Lower lobe of right lung (tissue), 2 donors: ENCODE measurements around the gene CLCN3. TPM values are rescaled to one million over a fixed set of nuclear protein-coding genes. Genes with fewer than 3 reads are reported as not detected.

Experiments used
- ATAC-seq, 2 donors: fragments of 200-7000 bp; cut with Tn5 transposase; one replicate each; pipeline ENCODE4 v1.9.1; 2020 to 2022; ENCODE audit warnings: mild to moderate bottlenecking in 2 of 2, moderate library complexity in 2 of 2
- DNase-seq: peaks from one replicate; pipeline ENCODE4 v3.0.0-alpha.2; 2020
- H3K27ac ChIP-seq: fragments of 200-600 bp; one replicate; pipeline ENCODE4 v1.8.0; 2022
- H3K27me3 ChIP-seq: fragments of 200-600 bp; one replicate; pipeline ENCODE4 v1.8.0; 2022; ENCODE audit warnings: low read depth
- H3K36me3 ChIP-seq: fragments of 200-600 bp; one replicate; pipeline ENCODE4 v1.8.0; 2022; ENCODE audit warnings: mild to moderate bottlenecking
- H3K4me1 ChIP-seq: fragments of 200-600 bp; one replicate; pipeline ENCODE4 v1.8.0; 2022
- H3K4me3 ChIP-seq: fragments of 200-600 bp; one replicate; pipeline ENCODE4 v1.8.0; 2022; ENCODE audit warnings: mild to moderate bottlenecking
- H3K9me3 ChIP-seq: fragments of 200-600 bp; one replicate; pipeline ENCODE4 v1.8.0; 2022
- intact Hi-C: fragments of 100-400 bp; cut with DNase I; formaldehyde crosslinking; loops from one replicate; pipeline ENCODE4 v1.11.0; 2022
- total RNA-seq: library from RNA; stranded (reverse); fragmentation: NEBNext Ultra II Directional; extraction: Animal tissue kit (Norgen Biotek cat#: 25700); gene quantifications from one replicate; pipeline ENCODE4 v1.2.1, GENCODE V29; 2021
- TF ChIP-seq, protein P1 (sequence below): fragments of 200-600 bp; IDR thresholded peaks from one replicate; pipeline ENCODE4 v1.8.0; 2022; ENCODE audit warnings: antibody characterized with exemption, mild to moderate bottlenecking
- donor health status: DM: no; HTN: yes; CAD: no; lungs with severe emphysema.

CLCN3 gene
- total RNA-seq, 1 donor from 2014 or later, result 41.8 TPM

GRCh38 chr4:169658196-169658595 lies 37.8 kb downstream of the CLCN3 start:
- intact Hi-C loops, result no loop called here
- no peak overlapping the region for H3K27ac ChIP-seq

GRCh38 chr4:169658975-169659715 lies 38.8 kb downstream of the CLCN3 start:
- ATAC-seq, result no peak
- Histone ChIP-seq H3K27me3 (no peaks in the 10 kb centered on the region), H3K4me1 (peaks cover 18% of the 10 kb centered on the region), H3K27ac (peak overlapping the region; percentile 71), H3K9me3 (no peaks in the 10 kb centered on the region), H3K4me3 (peak overlapping the region; percentile 37), H3K36me3 (no peaks in the 10 kb centered on the region)
- intact Hi-C loops, result no loop called here
- TF ChIP-seq, protein P1, sequence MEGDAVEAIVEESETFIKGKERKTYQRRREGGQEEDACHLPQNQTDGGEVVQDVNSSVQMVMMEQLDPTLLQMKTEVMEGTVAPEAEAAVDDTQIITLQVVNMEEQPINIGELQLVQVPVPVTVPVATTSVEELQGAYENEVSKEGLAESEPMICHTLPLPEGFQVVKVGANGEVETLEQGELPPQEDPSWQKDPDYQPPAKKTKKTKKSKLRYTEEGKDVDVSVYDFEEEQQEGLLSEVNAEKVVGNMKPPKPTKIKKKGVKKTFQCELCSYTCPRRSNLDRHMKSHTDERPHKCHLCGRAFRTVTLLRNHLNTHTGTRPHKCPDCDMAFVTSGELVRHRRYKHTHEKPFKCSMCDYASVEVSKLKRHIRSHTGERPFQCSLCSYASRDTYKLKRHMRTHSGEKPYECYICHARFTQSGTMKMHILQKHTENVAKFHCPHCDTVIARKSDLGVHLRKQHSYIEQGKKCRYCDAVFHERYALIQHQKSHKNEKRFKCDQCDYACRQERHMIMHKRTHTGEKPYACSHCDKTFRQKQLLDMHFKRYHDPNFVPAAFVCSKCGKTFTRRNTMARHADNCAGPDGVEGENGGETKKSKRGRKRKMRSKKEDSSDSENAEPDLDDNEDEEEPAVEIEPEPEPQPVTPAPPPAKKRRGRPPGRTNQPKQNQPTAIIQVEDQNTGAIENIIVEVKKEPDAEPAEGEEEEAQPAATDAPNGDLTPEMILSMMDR, result no peak
- DNase-seq, result no peak

More at GRCh38 chr4:169658196-169658595, 37.8 kb downstream of the CLCN3 start:
- no peak for ATAC-seq
- Histone ChIP-seq H3K36me3 (no peaks in the 10 kb centered on the region), H3K4me3 (no peak overlapping the region), H3K27me3 (no peaks in the 10 kb centered on the region), H3K4me1 (peaks cover 18% of the 10 kb centered on the region), H3K9me3 (no peaks in the 10 kb centered on the region)
- DNase-seq, result no peak
- TF ChIP-seq, protein P1, result no peak

DNA sequence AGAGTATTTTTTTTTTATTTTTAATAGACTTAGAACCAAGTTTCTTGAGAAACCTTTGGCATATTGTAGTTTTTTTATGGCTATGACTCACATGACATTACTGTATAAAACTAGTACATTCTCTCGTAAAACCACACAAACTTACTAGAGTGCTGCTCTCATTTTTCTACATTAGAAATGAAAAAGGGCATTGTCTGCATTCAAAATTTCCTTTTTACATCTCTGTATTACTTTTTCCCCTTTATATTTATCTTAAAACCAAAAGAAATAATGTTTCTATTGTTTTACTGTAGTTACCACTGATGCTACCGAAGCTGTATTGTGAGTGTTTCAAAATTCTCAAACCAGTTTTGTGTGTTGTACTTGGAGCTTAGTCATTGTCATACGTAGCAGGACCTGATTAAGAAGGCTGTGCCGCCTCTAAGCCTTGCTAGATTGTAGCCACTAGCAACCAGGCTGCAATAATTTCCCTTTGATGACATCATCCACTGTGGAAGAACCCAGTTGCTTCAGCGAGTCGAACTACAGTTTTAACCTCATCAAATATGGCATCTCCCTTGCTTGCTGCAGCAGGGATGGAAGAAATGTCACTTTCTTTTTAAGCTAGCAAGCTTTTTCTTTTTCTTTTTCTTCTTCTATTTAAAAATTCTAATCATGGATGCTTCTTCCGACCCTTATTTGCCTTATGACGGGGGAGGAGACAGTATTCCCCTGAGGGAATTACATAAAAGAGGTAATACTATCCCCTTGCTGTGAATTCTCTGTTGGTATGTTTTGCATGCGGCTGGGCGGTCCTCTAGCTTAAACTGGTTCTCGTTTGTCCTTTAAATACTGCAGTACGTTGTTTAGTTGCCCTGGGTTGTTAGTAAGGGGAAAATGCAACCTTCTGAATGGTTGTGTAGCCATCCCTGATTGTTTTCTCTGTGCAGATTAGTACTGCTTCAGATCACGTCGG lies 39.6 kb downstream of the CLCN3 start:
- DNase-seq (peak; percentile 55), ATAC-seq (peak; percentile 99)
- TF ChIP-seq, protein P1, result no peak
- Histone ChIP-seq H3K4me1 (peaks cover 24% of the 10 kb centered on the region), H3K36me3 (no peaks in the 10 kb centered on the region), H3K9me3 (no peaks in the 10 kb centered on the region), H3K27ac (peak overlapping the region; percentile 71), H3K4me3 (peak overlapping the region; percentile 37), H3K27me3 (no peaks in the 10 kb centered on the region)
- intact Hi-C loops, result no loop called here

- intact Hi-C loops, result no loop called here
- Histone ChIP-seq H3K27ac (peak overlapping the region; percentile 71), H3K4me3 (no peak overlapping the region), H3K4me1 (peaks cover 33% of the 10 kb centered on the region), H3K27me3 (no peaks in the 10 kb centered on the region), H3K9me3 (no peaks in the 10 kb centered on the region), H3K36me3 (no peaks in the 10 kb centered on the region)
- TF ChIP-seq, protein P1, result no peak
- ATAC-seq (no peak), DNase-seq (no peak)
These were observed 40.6 kb downstream of the CLCN3 start for GRCh38 chr4:169660929-169661328.

- H3K27me3 ChIP-seq, result no peaks in the 10 kb centered on the region
- no peak overlapping the region for H3K4me3 ChIP-seq
- no peak overlapping the region for H3K27ac ChIP-seq
- intact Hi-C loops, result no loop called here
- no peaks in the 10 kb centered on the region for H3K36me3 ChIP-seq
- TF ChIP-seq, protein P1, result no peak
- ATAC-seq (no peak), DNase-seq (no peak)
- no peaks in the 10 kb centered on the region for H3K9me3 ChIP-seq
- peaks cover 33% of the 10 kb centered on the region for H3K4me1 ChIP-seq
These were observed 41.4 kb downstream of the CLCN3 start for GRCh38 chr4:169661761-169662160.
